ENCODE data around the gene PEAK3.

The PEAK3 gene

DNA sequence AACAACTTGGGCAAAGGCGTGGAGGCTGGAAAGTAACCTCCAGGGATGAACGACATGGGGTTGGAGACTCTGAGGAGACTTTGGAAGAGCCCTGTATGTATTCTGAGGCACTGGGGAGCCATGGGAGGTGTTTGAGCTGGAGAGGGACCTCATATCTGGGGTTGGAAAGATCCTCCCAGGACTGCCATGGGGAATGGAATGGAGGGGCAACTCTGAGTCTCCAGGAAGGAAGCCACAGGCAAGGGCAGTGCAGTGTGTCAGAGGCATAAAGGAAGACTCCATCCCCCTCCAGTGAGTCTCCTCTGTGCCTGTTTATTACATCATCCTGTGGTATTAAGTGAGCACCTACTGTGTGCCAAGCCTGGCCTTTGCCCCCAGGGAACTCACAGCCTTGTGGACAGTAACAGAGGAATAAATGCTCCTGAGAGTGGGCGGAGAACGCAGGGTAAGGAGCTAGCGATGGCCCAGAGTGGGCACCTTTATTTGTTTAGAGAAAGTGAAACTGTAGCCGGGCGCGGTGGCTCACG, 7.7 kb downstream of the PEAK3 start:
- H3K4me3 ChIP-seq (ENCODE audit: low read depth, low read length): no peak overlapping the region
- DNase-seq (ENCODE audit: low read depth): no peak

GRCh38 chr19:2273356-2274184, 8.4 kb downstream of the PEAK3 start:
- peak overlapping the region; percentile 30 for H3K4me3 ChIP-seq (ENCODE audit: low read depth, low read length)
- DNase-seq (ENCODE audit: low read depth): no peak

DNA sequence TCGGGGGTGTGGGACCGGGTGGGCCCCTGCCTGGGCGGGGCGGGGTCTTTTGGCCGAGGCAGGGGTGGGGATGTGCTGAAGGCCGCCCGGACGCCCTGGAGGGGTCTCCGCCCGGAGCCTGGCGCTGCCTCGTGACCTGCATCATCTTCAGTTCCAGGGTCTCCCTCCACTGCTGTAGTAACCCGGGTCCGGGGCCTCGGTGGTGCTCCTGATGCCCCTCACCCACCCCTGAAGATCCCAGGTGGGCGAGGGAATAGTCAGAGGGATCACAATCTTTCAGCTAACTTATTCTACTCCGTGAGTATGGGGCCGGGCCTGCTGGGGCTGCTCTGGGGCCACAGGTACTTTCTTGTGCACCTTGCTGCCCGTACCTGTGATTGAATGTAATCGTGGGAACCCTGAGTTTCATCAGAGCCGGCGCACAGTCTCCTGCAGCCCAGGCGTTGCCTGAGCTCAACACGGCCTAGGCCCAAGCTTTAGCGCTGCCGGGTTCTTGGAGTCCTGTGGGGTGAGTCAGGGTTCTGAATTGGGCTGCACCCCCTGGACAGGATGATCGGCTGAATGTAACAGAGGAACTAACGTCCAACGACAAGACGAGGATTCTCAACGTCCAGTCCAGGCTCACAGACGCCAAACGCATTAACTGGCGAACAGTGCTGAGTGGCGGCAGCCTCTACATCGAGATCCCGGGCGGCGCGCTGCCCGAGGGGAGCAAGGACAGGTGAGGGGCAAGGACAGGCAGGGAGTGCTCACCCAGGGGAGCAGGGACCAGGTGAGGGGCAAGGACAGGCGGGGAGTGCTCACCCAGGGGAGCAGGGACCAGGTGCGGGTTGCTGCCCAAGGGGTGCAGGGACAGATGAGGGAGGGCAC, 10.5 kb downstream of the PEAK3 start:
- peak overlapping the region; percentile 84 for H3K4me3 ChIP-seq (ENCODE audit: low read depth, low read length)
- DNase-seq (ENCODE audit: low read depth): no peak

- peak overlapping the region; percentile 84 for H3K4me3 ChIP-seq (ENCODE audit: low read depth, low read length)
- DNase-seq (ENCODE audit: low read depth): peak; percentile 66
Observed at GRCh38 chr19:2270423-2271233, 11.3 kb downstream of the PEAK3 start.

- peak overlapping the region; percentile 84 for H3K4me3 ChIP-seq (ENCODE audit: low read depth, low read length)
- no peak for DNase-seq (ENCODE audit: low read depth)
Observed at GRCh38 chr19:2270157-2270422, 11.9 kb downstream of the PEAK3 start.

DNA sequence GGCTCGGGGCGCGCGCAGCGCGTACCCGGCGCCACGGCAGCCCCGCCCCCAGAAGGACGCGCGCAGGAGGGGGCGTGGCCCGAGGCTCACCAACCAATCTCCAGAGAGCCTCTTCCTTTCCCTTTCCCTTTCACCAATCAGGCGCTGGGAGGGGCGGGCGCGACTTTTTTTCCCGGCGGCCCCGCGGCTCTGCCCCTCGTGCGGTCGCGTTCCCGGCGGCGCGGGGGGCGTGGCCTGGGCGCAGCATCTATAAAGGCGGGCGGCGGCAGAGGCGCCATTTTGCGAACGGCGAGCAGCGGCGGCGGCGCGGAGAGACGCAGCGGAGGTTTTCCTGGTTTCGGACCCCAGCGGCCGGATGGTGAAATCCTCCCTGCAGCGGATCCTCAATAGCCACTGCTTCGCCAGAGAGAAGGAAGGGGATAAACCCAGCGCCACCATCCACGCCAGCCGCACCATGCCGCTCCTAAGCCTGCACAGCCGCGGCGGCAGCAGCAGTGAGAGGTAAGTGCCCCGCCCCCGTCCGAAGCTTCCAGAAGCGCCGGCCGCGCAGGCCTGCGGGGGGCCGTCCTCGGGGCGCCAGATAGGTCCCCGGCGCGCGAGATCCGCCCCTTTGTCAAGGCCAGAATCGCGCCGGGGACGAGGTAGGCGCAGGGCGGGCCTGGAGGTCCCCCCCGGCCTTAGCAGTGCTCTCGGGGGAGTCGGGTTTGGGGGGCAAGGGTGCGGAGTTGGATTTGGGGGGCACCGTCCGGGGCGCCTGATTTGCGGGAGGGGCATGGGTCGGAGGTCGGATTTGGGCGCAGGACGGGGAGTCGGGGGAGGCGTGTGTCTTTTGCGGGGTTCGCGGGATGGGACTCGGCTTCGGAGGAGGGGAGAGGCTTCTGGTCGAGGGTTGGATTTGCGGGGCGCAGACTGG, 12.5 kb downstream of the PEAK3 start:
- DNase-seq (ENCODE audit: low read depth): peak; percentile 82
- peak overlapping the region; percentile 84 for H3K4me3 ChIP-seq (ENCODE audit: low read depth, low read length)

- DNase-seq (ENCODE audit: low read depth): no peak
- peak overlapping the region; percentile 84 for H3K4me3 ChIP-seq (ENCODE audit: low read depth, low read length)
Observed at GRCh38 chr19:2268861-2269243, 13.1 kb downstream of the PEAK3 start.

DNA sequence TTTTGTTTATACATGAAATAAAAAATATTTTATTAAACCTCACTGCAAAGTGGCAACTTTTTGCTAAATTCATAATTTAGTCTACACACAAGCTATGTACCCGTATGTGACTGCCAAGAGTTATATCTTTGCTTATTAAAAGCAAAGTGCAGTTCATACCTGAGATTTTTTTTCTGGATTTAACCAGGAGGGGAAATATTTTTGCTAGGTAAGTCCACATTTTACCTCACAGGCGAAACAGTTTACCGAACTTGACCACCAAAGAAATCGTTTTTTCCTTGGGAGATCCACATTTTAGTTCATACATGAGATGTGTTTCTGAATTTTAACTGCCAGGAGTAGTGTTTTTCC, 13.5 kb downstream of the PEAK3 start:
- no peak for DNase-seq (ENCODE audit: low read depth)
- H3K4me3 ChIP-seq (ENCODE audit: low read depth, low read length): peak overlapping the region; percentile 84

GRCh38 chr19:2266183-2266993, 15.6 kb downstream of the PEAK3 start:
- no peak overlapping the region for H3K4me3 ChIP-seq (ENCODE audit: low read depth, low read length)
- DNase-seq (ENCODE audit: low read depth): no peak

DNA sequence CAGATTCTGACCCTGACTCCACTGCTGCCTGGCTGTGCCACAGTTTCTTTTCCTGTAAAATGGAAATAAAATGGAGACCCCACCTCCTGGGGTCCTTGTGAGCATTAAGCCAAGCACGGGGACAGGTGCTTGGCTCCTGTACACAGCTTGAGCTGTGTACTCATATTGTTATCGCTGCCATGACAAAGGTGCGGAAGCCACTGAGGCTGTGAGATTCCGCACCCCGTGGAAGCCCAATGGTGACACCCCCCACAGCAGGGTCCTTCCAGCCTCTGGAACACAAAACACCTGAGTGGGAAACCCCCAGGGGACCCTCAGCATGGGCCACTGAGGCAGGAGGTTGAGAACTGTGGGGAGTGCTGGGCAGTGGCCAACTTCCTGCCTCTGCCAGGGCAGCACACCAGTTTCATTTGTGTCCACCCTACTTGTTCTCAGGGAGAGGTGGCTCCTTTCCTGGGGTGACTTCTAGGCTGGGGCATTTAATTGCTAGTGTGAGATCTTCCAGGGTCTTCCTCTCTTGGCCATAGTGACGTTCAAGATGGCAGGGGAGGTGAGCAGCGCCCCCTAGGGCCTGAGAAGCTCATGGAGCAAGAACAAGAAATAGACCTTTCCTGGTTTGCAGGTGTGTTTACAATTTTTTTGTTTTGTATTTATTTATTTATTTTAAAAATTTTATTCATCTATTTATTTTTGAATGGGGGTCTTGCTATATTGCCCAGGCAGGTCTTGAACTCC, 20.4 kb downstream of the PEAK3 start:
- H3K4me3 ChIP-seq (ENCODE audit: low read depth, low read length): no peak overlapping the region
- DNase-seq (ENCODE audit: low read depth): no peak

- DNase-seq (ENCODE audit: low read depth): no peak
- H3K4me3 ChIP-seq (ENCODE audit: low read depth, low read length): no peak overlapping the region
Observed at GRCh38 chr19:2260341-2260805, 21.6 kb downstream of the PEAK3 start.

- no peak for DNase-seq (ENCODE audit: low read depth)
- no peak overlapping the region for H3K4me3 ChIP-seq (ENCODE audit: low read depth, low read length)
Observed at GRCh38 chr19:2259336-2259735, 22.6 kb downstream of the PEAK3 start.

DNA sequence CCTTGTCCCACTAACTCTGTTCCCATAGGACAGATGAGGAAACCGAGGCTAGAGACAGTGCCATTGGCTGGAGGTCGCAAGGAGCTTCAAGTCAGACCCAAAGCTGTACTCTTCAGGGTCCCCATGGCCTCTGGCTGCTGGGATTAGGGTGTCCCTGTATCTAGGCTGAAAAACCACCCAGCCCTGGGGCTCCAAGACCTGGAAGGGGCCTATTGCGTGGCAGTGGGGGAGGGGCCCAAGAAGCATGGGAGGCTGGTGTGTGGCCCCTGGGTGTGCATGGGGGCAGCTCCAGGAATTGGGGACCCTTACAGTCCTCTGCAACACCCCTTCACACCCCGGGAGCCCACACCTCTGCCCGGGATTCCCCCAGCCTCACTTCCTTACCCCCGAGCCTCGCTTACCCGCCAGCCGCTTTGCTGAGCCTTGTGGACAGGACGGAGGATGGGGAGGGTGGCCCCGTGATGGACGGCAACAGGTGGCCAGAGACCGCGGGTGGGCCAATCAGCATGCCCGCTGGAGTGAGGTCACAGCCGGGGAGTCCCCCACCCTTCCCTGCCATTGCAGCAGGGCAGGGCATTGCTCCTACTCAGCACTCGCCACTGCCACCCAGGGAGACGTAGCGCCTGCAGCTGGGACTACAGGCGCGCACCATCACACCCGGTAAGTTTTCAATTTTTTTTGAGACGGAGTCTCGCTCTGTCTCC, 25.8 kb downstream of the PEAK3 start, which contains the start of gene JSRP1:
Gene JSRP1, minus strand, starts transcription at position 436 of the 704 bp plus-strand sequence. CDS start 1,103 bp downstream, outside the sequence.
- H3K4me3 ChIP-seq (ENCODE audit: low read depth, low read length): peak within 1 kb of the TSS; percentile 47
- DNase-seq (ENCODE audit: low read depth): no peak

DNA sequence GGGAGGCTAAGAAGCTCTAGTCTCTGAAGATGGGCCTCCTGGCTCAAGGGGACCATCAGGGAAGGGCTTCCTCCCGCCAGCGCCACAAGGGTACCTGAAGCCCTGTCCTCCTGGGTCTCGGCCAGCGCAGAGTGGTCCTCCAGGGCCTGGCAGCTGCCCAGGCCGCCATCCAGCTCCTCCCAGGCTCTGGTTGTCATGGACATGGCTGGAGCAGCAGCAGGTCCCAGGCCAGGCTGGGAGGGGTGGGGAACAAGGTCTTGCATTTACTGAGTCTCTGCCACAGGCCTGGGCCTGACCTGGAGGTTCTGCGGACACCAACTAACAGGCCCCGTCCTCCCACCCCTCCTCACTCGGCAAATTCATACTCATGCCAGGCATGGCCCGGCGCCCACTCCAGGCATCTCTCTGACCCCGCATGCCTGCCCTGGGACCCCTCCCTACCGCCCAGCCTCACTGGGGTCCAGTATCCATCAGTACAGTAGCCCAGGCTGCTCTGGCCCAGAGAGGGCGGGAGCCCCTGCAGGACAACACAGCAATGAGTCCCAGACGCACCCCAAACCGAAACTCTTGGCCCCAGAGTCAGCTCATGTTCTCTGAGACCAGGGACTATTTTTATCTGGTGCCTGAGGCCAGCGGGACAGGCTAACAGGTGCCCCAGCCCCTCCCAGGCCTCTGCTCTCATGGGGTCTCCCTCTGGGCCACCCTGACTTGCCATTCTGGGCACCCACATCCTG, 26.7 kb downstream of the PEAK3 start:
- peak overlapping the region; percentile 47 for H3K4me3 ChIP-seq (ENCODE audit: low read depth, low read length)
- no peak for DNase-seq (ENCODE audit: low read depth)

DNA sequence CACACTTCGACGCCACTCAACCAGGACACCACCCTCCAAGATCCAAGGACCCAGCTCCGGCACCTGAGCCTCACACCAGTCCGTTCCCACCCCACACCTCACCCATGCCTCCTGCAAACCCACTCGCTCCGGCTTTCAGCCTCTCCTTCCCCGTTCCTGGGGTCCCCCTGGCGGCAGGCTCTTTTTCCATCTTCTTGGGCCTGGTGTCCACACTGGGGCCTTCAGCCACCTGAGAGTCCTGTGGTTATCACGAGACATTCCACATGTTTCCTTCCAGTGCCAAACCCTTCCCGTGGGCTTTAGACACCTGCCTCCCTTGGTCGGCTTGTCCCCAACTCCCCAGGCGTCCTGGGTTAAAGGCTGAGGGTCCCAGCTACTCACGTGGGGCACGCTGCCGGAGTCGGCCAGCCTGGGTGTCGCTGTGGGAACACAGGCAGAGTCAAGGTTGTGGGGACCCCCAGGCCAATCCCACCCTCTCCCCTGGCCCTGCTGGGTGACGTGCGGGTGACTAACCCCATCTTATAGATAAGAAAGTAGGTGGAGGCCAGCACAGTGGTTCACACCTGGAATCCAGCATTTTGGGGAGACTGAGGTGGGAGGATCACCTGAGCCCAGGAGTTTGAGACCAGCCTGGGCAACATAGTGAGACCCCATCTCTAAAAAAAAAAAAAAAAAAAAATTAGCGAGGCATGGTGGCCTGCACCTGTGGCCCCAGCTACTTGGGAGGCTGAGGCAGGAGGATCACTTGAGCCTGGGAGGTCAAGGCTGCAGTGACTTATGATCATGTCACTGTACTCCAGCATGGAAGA, 27.7 kb downstream of the PEAK3 start:
- no peak overlapping the region for H3K4me3 ChIP-seq (ENCODE audit: low read depth, low read length)
- no peak for DNase-seq (ENCODE audit: low read depth)

Measured in skeletal muscle cell (primary cell).